Neural cell (in vitro differentiated cells): Measurements from ENCODE around the gene AK5. TPM values are rescaled to one million over a fixed set of nuclear protein-coding genes. Genes with fewer than 3 reads are reported as not detected.

Experiments used
- H2AFZ ChIP-seq: fragments of 200-600, 300-800 bp; sonication (generic), shearing (Covaris generic); 2 replicates; pipeline ENCODE4 v1.6.0; 2014; ENCODE audit warnings: low read depth, mild to moderate bottlenecking, antibody characterized with exemption, low read length, moderate library complexity
- H3F3A ChIP-seq: fragments of 200-600 bp; shearing (Covaris generic); 2 replicates; pipeline ENCODE4 v1.6.1; 2016; ENCODE audit warnings: mild to moderate bottlenecking, moderate library complexity, mixed read lengths, antibody characterized with exemption, low read length; ENCODE audit not compliant: insufficient read depth, poor library complexity, severe bottlenecking
- H3K27ac ChIP-seq: fragments of 200-600, 300-800 bp; sonication (generic), shearing (Covaris generic); 2 replicates; pipeline ENCODE4 v1.5.1; 2014; ENCODE audit warnings: mild to moderate bottlenecking, low read length, moderate library complexity
- H3K27me3 ChIP-seq: fragments of 300-800, 200-600 bp; sonication (generic), shearing (Covaris generic); 2 replicates; pipeline ENCODE4 v1.6.0; 2014; ENCODE audit warnings: mild to moderate bottlenecking, low read depth, low read length, moderate library complexity; ENCODE audit not compliant: insufficient read depth
- H3K36me3 ChIP-seq: fragments of 300-800, 200-600 bp; sonication (generic), shearing (Covaris generic); 2 replicates; pipeline ENCODE4 v1.5.1; 2014; ENCODE audit warnings: mild to moderate bottlenecking, antibody characterized with exemption, low read length, moderate library complexity; ENCODE audit not compliant: insufficient read depth
- H3K4me2 ChIP-seq: fragments of 300-800, 200-600 bp; sonication (generic), shearing (Covaris generic); 2 replicates; pipeline ENCODE4 v1.6.0; 2014; ENCODE audit warnings: mild to moderate bottlenecking, low read length
- H3K4me3 ChIP-seq: fragments of 300-800, 200-600 bp; sonication (generic), shearing (Covaris generic); 2 replicates; pipeline ENCODE4 v1.5.1; 2014; ENCODE audit warnings: mild to moderate bottlenecking, low read length, moderate library complexity
- H3K79me2 ChIP-seq: fragments of 200-600 bp; shearing (Covaris generic); replicated peaks from 2 replicates; pipeline ENCODE4 v1.6.0; 2014; ENCODE audit warnings: mild to moderate bottlenecking, low read length, moderate library complexity; ENCODE audit not compliant: insufficient read depth
- H3K9ac ChIP-seq: fragments of 300-800, 200-600 bp; sonication (generic), shearing (Covaris generic); 2 replicates; pipeline ENCODE4 v1.6.1; 2016; ENCODE audit warnings: mild to moderate bottlenecking, low read length, mixed read lengths
- H3K9me2 ChIP-seq: fragments of 200-600 bp; shearing (Covaris generic); 2 replicates; pipeline ENCODE4 v1.6.1; 2016; ENCODE audit warnings: mild to moderate bottlenecking, low read length, mixed read lengths; ENCODE audit not compliant: insufficient read depth
- H3K9me3 ChIP-seq: fragments of 200-600, 300-800 bp; sonication (generic), shearing (Covaris generic); 2 replicates; pipeline ENCODE4 v1.6.1; 2016; ENCODE audit warnings: mild to moderate bottlenecking, mixed run types, low read length, moderate library complexity, mixed read lengths
- H4K20me1 ChIP-seq: fragments of 200-600 bp; shearing (Covaris generic); 2 replicates; pipeline ENCODE4 v1.6.1; 2016; ENCODE audit warnings: mild to moderate bottlenecking, mixed run types; ENCODE audit not compliant: insufficient read depth
- CTCF ChIP-seq: fragments of 450-650 bp; IDR thresholded peaks from 2 replicates; pipeline ENCODE4 v1.5.1; 2014; ENCODE audit warnings: antibody characterized with exemption, mild to moderate bottlenecking, moderate library complexity; ENCODE audit not compliant: poor library complexity, severe bottlenecking
- EP300 ChIP-seq: fragments of 450-650 bp; conservative IDR thresholded peaks from 2 replicates; pipeline ENCODE4 v1.6.1; 2014; ENCODE audit warnings: antibody characterized with exemption, mild to moderate bottlenecking, moderate library complexity; ENCODE audit not compliant: poor library complexity, severe bottlenecking
- EZH2 ChIP-seq: fragments of 200-600, 300-800 bp; shearing (Covaris generic), sonication (generic); IDR thresholded peaks from 2 replicates; pipeline ENCODE4 v1.6.1; 2014; ENCODE audit warnings: antibody characterized with exemption, low read length, borderline replicate concordance, mild to moderate bottlenecking; ENCODE audit not compliant: insufficient read depth, poor library complexity, severe bottlenecking
- MXI1 ChIP-seq: fragments of 450-650 bp; conservative IDR thresholded peaks from 2 replicates; pipeline ENCODE4 v1.6.1; 2014; ENCODE audit warnings: antibody characterized with exemption, mild to moderate bottlenecking; ENCODE audit not compliant: poor library complexity, severe bottlenecking
- POLR2AphosphoS5 ChIP-seq: IDR thresholded peaks from 2 replicates; pipeline ENCODE4 v1.6.1; 2012
- RAD21 ChIP-seq: fragments of 450-650 bp; conservative IDR thresholded peaks from 2 replicates; pipeline ENCODE4 v1.6.1; 2014; ENCODE audit warnings: antibody characterized with exemption, mild to moderate bottlenecking, moderate library complexity
- REST ChIP-seq: IDR thresholded peaks from 2 replicates; pipeline ENCODE4 v1.6.1; 2012; ENCODE audit warnings: borderline replicate concordance
- SMC3 ChIP-seq: fragments of 450-650 bp; conservative IDR thresholded peaks from 2 replicates; pipeline ENCODE4 v1.6.1; 2014; ENCODE audit warnings: antibody characterized with exemption, mild to moderate bottlenecking, moderate library complexity; ENCODE audit not compliant: poor library complexity
- TAF1 ChIP-seq: IDR thresholded peaks from 2 replicates; pipeline ENCODE4 v1.6.1; 2012; ENCODE audit warnings: low read depth
- polyA plus RNA-seq: library from polyadenylated mRNA; depleted of rRNA; stranded (reverse); fragments of >200 nt; gene quantifications from 2 replicates; pipeline ENCODE4 v1.2.3, GENCODE V29; 2014

The AK5 gene
- polyA plus RNA-seq, 1 donor from 2014 or later, result 7.1 TPM

GRCh38 chr1:77385551-77385950 is 103.7 kb downstream of the AK5 start:
- Histone ChIP-seq H3K79me2 (no peaks in the 10 kb centered on the region), H3K9me3 (no peaks in the 10 kb centered on the region), H3K27ac (no peak overlapping the region), H3K4me3 (no peak overlapping the region), H3K9ac (no peak overlapping the region), H3K27me3 (no peaks in the 10 kb centered on the region), H3F3A (no peaks in the 10 kb centered on the region), H3K36me3 (no peaks in the 10 kb centered on the region), H3K4me2 (no peak overlapping the region), H3K9me2 (no peaks in the 10 kb centered on the region), H2AFZ (no peak overlapping the region), H4K20me1 (no peaks in the 10 kb centered on the region)
- TF ChIP-seq MXI1, result no peak
- TF ChIP-seq REST, result no peak
- no peak for TF ChIP-seq RAD21
- no peak for TF ChIP-seq EP300
- no peak for TF ChIP-seq POLR2AphosphoS5
- no peak for TF ChIP-seq EZH2
- TF ChIP-seq CTCF, result no peak
- TF ChIP-seq SMC3, result no peak
- no peak for TF ChIP-seq TAF1

GRCh38 chr1:77386276-77386675 is 104.5 kb downstream of the AK5 start:
- TF ChIP-seq EP300 (no peak), SMC3 (no peak), POLR2AphosphoS5 (no peak)
- peak overlapping the region; percentile 4 for H3K4me3 ChIP-seq
- H3K9ac ChIP-seq, result no peak overlapping the region
- H3K27me3 ChIP-seq, result no peaks in the 10 kb centered on the region
- H2AFZ ChIP-seq, result no peak overlapping the region
- H3K79me2 ChIP-seq, result no peaks in the 10 kb centered on the region
- no peaks in the 10 kb centered on the region for H3F3A ChIP-seq
- no peaks in the 10 kb centered on the region for H3K9me3 ChIP-seq
- H3K27ac ChIP-seq, result peak overlapping the region; percentile 45
- H4K20me1 ChIP-seq, result no peaks in the 10 kb centered on the region
- H3K9me2 ChIP-seq, result no peaks in the 10 kb centered on the region
- H3K4me2 ChIP-seq, result peak overlapping the region; percentile 9
- no peaks in the 10 kb centered on the region for H3K36me3 ChIP-seq

GRCh38 chr1:77387553-77387952 is 105.7 kb downstream of the AK5 start:
- Histone ChIP-seq H3K9me3 (no peaks in the 10 kb centered on the region), H4K20me1 (no peaks in the 10 kb centered on the region), H3K9ac (no peak overlapping the region), H3K9me2 (no peaks in the 10 kb centered on the region), H3K4me3 (no peak overlapping the region), H3K27me3 (no peaks in the 10 kb centered on the region), H3K79me2 (no peaks in the 10 kb centered on the region), H3K27ac (peak overlapping the region; percentile 45), H2AFZ (no peak overlapping the region), H3F3A (no peaks in the 10 kb centered on the region), H3K4me2 (no peak overlapping the region), H3K36me3 (no peaks in the 10 kb centered on the region)
- TF ChIP-seq RAD21, result no peak
- no peak for TF ChIP-seq SMC3
- TF ChIP-seq EP300, result no peak
- no peak for TF ChIP-seq POLR2AphosphoS5
- TF ChIP-seq EZH2, result no peak
- no peak for TF ChIP-seq MXI1
- no peak for TF ChIP-seq REST
- TF ChIP-seq CTCF, result no peak
- TF ChIP-seq TAF1, result no peak
